GM21717 (cell line): ENCODE measurements around the gene CDK14.

Source experiments
- ATAC-seq: cut with Tn5 transposase; IDR thresholded peaks from one replicate; pipeline ENCODE4 v1.9.1; 2021; ENCODE audit warnings: mild to moderate bottlenecking, moderate library complexity; ENCODE audit not compliant: unreplicated experiment

The CDK14 gene

DNA sequence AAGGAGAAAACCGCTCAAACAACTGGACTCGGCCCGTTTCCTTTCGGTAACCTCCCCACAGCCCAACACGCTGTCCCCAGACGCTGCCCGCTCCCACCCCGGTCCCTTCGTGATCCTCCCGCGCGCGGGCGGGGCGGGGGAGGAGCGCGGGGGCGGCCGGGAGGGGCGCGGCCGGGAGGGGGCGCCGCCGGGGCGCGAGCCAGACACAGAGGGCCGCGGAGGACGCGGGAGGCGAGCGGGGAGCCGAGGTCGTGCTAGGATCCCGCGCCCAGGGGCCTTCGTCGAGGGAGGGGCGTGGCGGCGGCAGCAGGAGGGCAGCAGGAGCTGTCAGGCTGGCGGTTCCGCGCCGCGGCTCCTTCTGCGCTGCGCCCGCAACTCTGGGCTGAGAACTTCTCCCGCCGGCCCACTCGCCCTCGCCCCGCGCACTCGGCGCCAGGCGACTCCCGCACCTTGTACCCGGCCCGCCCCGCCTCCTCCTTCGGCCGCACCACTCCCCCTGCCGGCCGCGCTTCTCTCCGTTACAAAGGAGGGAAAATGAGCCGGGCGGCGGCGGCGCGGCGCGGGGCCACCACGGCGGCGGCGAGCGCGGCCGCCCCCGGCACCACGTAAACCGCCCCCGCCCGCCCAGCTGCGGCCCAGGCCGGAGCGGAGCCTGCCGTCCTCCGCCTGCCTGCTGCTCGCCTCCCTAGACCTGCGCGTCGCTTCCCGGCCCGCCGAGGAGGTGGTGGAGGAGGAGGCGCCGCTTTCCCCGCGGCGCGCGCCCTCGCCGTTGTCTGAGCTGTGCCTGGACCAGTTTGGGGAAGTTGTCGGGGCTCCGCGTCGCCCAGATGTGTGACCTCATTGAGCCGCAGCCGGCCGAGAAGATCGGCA is at the start of gene CDK14:
Gene CDK14, plus strand, starts transcription at position 521 of the 870 bp plus-strand sequence. Its CDS starts 307 bp downstream, at position 828.
- ATAC-seq, result peak; percentile 62

GRCh38 chr7:90551036-90551435 is 45.1 kb upstream of the CDK14 start:
- ATAC-seq, result no peak

- ATAC-seq, result no peak
Observed at GRCh38 chr7:90552521-90552920, 43.6 kb upstream of the CDK14 start.

DNA sequence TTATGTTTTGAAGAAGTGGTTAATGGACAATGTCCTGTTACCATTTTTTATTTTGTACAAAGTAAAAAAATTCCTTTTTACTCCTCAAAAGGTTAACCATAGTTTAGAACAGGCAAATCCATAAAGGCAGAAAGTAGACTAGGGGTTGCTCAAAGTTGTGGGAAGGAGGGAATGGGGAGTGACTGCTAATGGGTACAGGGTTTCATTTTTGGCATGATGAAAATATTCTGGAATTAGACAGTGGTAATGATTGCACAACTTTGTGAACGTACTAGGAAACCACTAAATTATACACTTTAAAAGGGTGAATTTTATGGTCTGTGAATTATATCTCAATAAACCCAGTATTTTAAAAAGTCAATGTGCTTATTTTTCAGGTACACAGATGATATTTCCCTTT is 35.4 kb upstream of the CDK14 start:
- ATAC-seq, result no peak

- ATAC-seq, result no peak
Observed at GRCh38 chr7:90563286-90563685, 32.8 kb upstream of the CDK14 start.

GRCh38 chr7:90564455-90564854 is 31.7 kb upstream of the CDK14 start:
- no peak for ATAC-seq

DNA sequence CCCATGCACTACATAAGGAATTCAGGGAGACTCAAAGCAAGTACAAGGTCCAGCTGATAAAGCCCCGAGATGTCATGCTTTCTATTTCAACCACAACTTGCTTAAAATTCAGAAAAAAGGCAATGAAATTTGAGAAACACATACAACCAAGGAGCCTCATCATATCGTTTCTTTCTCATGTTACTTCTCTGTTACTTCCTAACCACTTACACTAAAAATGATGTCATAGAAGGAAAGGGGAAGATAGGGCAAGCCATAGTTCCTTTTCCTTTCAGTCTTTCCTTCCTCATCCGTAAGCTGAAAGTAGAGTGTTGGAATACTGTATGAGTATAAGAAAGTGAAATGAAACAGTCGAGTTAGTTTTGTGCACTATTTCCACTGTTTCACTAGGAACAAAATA is 27.9 kb upstream of the CDK14 start:
- ATAC-seq, result no peak

- no peak for ATAC-seq
Observed at GRCh38 chr7:90569368-90569767, 26.8 kb upstream of the CDK14 start.

- ATAC-seq, result no peak
Observed at GRCh38 chr7:90570373-90570959, 25.7 kb upstream of the CDK14 start.

DNA sequence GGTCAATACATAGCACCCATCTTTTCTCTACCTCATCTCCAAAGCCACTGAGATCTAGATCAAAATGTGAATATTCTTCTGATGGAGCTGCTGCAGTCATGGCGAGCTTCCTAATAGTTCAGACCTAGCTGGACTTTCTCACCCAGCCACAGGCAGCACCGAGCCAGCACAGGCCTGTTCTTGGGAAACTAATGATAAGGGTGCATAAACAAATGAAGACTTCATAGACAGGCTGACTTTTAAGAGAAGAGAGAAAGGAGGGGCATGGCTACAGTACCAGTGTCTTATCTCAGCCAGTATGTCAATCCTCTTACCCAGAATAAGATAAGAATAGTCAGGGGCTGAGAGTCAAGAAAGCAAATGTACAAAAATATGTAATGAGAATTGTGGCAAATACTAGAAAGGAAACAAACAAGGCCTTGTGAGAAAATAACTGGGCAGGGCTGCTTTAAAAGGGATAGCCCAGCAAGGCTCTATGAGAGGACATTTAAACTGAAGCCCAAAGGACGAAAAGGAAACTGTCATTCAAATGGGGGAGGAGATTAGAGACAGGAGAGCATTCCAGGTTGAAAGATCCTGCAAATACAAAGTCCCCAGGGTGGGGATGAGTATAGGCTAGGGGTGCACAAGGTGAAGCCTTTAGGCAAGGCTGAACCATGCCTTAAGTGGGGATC is 21.8 kb upstream of the CDK14 start:
- no peak for ATAC-seq

GRCh38 chr7:90574820-90575187 is 21.3 kb upstream of the CDK14 start:
- ATAC-seq, result no peak

DNA sequence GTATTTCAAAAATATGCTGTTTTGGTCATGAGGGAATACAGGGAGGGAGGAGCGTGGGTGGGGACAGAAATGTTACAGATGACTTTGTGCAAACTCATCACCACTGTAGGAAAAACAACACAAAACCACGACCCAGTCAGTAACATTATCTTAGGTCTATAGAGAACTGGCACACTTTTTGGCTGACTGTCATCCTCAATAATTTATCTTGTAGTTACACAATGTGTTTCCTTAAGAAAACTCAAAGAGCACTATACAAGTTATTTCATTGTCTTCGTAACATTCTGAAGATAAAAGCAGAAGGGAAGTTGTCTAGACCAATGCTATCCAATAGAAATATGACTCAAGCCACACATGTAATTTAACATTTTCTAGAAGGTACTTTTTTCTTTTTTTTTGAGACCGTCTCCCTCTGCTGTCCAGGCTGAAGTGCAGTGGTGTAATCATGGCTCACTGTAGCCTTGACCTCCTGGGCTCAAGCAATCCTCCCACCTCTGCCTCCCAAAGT is 16.9 kb upstream of the CDK14 start:
- no peak for ATAC-seq

DNA sequence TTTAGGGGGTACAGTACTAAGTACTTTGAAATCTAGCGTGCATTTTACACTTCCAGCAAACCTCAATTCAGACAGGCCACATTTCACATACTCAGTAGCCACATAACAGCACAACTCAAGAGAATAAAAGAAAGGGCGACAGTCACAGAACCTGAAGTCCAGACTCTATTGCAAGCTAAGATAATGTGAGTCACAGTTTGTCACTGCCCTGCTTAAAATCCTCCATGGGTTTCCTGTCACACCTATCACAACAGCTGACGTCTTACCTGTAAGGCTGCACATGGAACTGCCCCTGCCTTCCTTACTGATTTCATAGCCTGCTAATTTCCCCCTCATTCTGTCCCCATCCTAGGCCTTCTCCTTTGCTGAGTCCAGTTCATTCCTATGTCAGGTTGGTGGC is 16.1 kb upstream of the CDK14 start:
- no peak for ATAC-seq

GRCh38 chr7:90582164-90582563 is 14.0 kb upstream of the CDK14 start:
- no peak for ATAC-seq

DNA sequence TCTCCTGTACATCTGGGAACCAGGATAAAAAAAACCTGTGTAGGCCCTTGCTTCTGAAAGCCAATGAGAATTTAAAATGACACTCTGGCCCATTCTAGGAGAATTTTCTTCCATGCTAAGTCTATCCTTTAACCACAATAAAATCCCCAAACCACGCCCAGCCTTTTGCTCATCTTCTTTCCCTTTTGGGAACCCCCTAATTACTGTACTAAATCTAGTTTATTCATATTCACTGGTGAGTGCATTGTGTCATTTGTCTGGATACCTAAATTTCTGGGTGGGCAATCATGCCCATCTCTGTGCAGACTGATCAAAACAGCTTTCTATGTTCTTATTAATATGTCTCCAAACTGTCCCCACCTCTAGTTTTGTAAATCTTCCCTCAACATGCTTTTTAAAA is 11.7 kb upstream of the CDK14 start:
- ATAC-seq, result no peak

DNA sequence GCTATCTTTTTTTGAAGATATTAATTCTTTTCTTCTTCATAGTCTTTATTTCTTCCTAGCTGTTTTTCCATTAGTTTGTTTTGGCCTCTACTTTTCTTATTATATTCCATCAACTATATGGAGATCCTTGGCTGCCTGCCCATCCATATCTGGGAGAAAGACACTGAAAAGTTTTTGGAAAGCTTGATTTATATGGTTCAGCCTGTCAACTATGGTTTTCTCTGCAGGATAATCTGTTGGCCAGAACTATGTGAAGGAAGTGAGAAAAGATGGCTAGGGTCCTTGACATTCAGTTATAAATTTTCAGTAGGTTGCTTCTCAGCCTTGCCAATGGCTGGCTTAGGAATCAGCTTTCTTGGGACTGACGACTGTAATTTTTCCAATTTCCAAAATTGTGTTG is 10.0 kb upstream of the CDK14 start:
- ATAC-seq, result no peak

GRCh38 chr7:90587766-90588165 is 8.4 kb upstream of the CDK14 start:
- no peak for ATAC-seq

DNA sequence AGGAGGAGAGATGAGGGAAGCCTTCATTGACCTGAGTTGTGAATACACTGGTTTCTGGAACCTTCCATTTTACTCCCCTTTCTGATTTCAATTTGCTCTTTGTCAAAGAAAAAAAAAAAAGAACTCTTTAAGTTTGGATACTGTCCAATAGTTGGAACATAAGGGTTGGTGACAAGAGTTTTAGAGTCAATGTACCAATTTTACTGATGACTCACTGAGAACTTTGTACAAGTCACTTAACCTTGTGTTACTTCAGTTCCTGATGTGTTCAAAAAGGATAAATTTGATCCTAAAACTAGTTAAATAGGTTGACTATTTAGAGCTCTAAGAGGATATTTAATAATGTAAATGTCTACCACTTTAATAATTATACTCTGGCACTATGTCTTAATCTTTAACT is 4.1 kb upstream of the CDK14 start:
- ATAC-seq, result no peak

- ATAC-seq, result no peak
Observed at GRCh38 chr7:90593205-90593604, 2.9 kb upstream of the CDK14 start.

DNA sequence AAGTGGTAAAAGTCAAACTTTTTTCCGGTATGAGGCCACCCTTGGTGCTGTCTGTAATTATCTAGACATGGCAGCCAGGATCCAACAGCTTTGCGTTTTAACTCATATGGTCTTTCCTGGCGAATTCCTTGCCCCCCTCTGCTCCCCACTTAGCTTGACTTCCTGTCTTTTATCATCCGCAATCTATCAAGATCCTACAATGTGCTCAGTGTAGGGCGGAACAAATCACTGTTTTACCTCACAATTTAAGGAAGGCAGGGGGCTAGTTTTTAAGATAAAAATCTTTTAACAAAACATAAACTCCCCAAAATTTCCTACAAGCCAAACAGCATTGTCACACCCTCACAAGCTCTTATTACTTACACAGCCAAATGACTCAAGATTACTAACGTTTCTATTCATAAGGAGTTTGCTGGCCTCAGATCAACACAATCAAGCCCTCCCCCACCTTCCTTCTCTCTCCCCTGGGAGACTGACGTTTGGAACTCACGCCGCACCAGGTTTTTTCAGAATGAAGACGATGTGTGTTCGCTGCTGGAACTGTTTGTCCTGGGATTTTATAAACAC is 1.3 kb upstream of the CDK14 start:
- ATAC-seq, result no peak

DNA sequence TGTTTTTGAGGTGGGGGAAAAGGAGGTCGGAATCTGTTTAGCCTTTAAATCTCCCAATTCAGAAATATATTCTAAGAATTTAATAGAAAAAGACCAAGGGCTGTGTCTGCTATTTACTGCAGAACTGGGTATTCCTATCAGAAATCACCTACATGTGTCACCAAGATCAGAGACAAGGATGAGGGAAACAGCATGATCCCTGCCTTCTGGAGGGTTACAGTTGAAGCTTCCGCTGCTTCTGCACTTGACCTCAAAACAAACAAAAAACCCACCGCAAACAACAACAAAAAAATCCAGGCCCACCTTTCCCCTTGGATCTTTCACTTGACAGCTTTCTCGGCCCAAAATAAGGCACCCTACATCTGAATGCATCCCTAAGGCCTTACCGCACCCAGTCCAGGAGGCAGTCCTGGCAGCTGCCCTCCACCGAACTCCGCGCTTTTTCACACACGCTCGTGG is 750 bp upstream of the CDK14 start:
- peak; percentile 4 for ATAC-seq
